ENCODE data around the gene PSTPIP1.
A peak's percentile ranks its signal among the peaks of the same experiment; 100 is the strongest.

Gene PSTPIP1

GRCh38 chr15:77035584-77035983 lies 40.7 kb downstream of the PSTPIP1 start:
- Histone ChIP-seq H3K27ac (peak overlapping the region; percentile 69), H3K36me3 (peaks cover 74% of the 10 kb centered on the region), H3K4me3 (ENCODE audit: low read depth in 1 of 2, low read length in 1 of 2) (no peak overlapping the region), H3K4me1 (ENCODE audit: control insufficient read depth in 1 of 2, insufficient read depth in 1 of 2, low read depth in 1 of 2, low read length in 1 of 2) (no peaks in the 10 kb centered on the region), H3K9me3 (no peaks in the 10 kb centered on the region), H3K27me3 (no peaks in the 10 kb centered on the region)
- no peak for TF ChIP-seq CTCF (IDR thresholded peaks at IDR 0.05)

GRCh38 chr15:77035999-77036471 lies 41.1 kb downstream of the PSTPIP1 start:
- Histone ChIP-seq H3K27ac (peak overlapping the region; percentile 69), H3K36me3 (peaks cover 70% of the 10 kb centered on the region), H3K9me3 (no peaks in the 10 kb centered on the region), H3K4me1 (ENCODE audit: control insufficient read depth in 1 of 2, insufficient read depth in 1 of 2, low read depth in 1 of 2, low read length in 1 of 2) (no peaks in the 10 kb centered on the region), H3K27me3 (no peaks in the 10 kb centered on the region), H3K4me3 (ENCODE audit: low read depth in 1 of 2, low read length in 1 of 2) (no peak overlapping the region)
- no peak for TF ChIP-seq CTCF (IDR thresholded peaks at IDR 0.05)

GRCh38 chr15:77036537-77037387 lies 41.8 kb downstream of the PSTPIP1 start:
- H3K27ac ChIP-seq = peak overlapping the region; percentile 69
- no peak for TF ChIP-seq CTCF (IDR thresholded peaks at IDR 0.05)

GRCh38 chr15:77037388-77038209 lies 42.7 kb downstream of the PSTPIP1 start:
- Histone ChIP-seq H3K36me3 (peaks cover 54% of the 10 kb centered on the region), H3K4me1 (ENCODE audit: control insufficient read depth in 1 of 2, insufficient read depth in 1 of 2, low read depth in 1 of 2, low read length in 1 of 2) (no peaks in the 10 kb centered on the region), H3K27ac (peak overlapping the region; percentile 69), H3K27me3 (no peaks in the 10 kb centered on the region), H3K9me3 (no peaks in the 10 kb centered on the region), H3K4me3 (ENCODE audit: low read depth in 1 of 2, low read length in 1 of 2) (no peak overlapping the region)
- TF ChIP-seq CTCF (IDR thresholded peaks at IDR 0.05) = no peak

More at GRCh38 chr15:77036537-77037387, 41.8 kb downstream of the PSTPIP1 start:
- H3K4me1 ChIP-seq (ENCODE audit: control insufficient read depth in 1 of 2, insufficient read depth in 1 of 2, low read depth in 1 of 2, low read length in 1 of 2) = no peaks in the 10 kb centered on the region
- H3K9me3 ChIP-seq = no peaks in the 10 kb centered on the region
- peaks cover 63% of the 10 kb centered on the region for H3K36me3 ChIP-seq
- no peaks in the 10 kb centered on the region for H3K27me3 ChIP-seq
- H3K4me3 ChIP-seq (ENCODE audit: low read depth in 1 of 2, low read length in 1 of 2) = no peak overlapping the region

GRCh38 chr15:77038312-77039216 lies 43.6 kb downstream of the PSTPIP1 start:
- TF ChIP-seq CTCF (IDR thresholded peaks at IDR 0.05) = no peak
- Histone ChIP-seq H3K27me3 (no peaks in the 10 kb centered on the region), H3K9me3 (no peaks in the 10 kb centered on the region), H3K4me1 (ENCODE audit: control insufficient read depth in 1 of 2, insufficient read depth in 1 of 2, low read depth in 1 of 2, low read length in 1 of 2) (no peaks in the 10 kb centered on the region), H3K4me3 (ENCODE audit: low read depth in 1 of 2, low read length in 1 of 2) (no peak overlapping the region), H3K36me3 (peaks cover 45% of the 10 kb centered on the region), H3K27ac (no peak overlapping the region)
